Measurements from ENCODE around the gene GEMIN2. TPM values are rescaled to one million over a fixed set of nuclear protein-coding genes. Genes with fewer than 3 reads are reported as not detected.
"Not testable (repeated sequence)": the region's sequence is repeated elsewhere in the genome, so short reads cannot be mapped to it uniquely, and the experiment has no call there.

Gene GEMIN2
- total RNA-seq, 2 donors from 2014 or later: 25.5 to 27.2 TPM

DNA sequence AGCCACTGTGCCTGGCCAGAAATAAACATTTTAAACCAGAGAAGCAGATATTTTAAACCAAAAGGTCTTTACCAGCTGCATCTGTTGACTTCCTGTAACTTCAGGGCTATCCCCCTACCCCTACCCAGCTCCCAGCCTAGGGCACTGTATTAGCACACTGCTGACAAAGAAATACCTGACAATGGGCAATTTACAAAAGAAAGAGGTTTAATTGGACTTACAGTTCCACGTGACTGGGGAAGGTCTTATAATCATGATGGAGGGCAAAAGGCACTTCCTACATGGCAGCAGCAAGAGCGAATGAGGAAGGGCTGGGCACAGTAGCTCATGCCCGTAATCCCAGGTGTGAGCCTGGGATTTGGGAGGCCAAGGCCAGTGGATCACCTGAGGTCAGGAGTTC, 26.0 kb downstream of the GEMIN2 start:
- no peak for DNase-seq
- no peak overlapping the region for H3K27ac Mint-ChIP-seq
- H3K9me3 Mint-ChIP-seq: peaks cover 0 to 3% of the 10 kb centered on the region in 2 donors
- peaks cover 7 to 21% of the 10 kb centered on the region in 2 donors for H3K36me3 Mint-ChIP-seq (ENCODE audit: insufficient read depth in 2 of 2)
- no peaks in the 10 kb centered on the region for H3K27me3 Mint-ChIP-seq (ENCODE audit: low read depth)
- no peak for ATAC-seq (replicated peaks in 1 of 2)
- H3K4me1 Mint-ChIP-seq (ENCODE audit: low read depth): no peaks in the 10 kb centered on the region
- no peak overlapping the region for H3K4me3 Mint-ChIP-seq

DNA sequence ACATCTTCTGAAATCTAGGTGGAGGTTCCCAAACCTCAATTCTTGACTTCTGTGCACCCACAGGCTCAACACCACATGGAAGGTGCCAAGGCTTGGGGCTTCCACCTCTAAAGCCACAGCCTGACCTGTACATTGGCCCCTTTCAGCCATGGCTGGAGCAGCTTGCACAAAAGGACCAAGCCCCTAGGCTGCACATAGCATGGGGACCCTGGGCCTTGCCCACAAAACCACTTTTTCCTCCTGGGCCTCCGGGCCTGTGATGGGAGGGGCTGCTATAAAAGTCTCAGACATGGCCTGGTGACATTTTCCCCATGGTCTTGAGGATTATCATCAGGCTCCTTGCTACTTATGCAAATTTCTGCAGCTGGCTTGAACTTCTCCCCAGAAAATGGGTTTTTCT, 27.5 kb downstream of the GEMIN2 start:
- H3K4me1 Mint-ChIP-seq (ENCODE audit: low read depth); ATAC-seq (replicated peaks in 1 of 2); H3K9me3 Mint-ChIP-seq; DNase-seq; H3K27me3 Mint-ChIP-seq (ENCODE audit: low read depth); H3K4me3 Mint-ChIP-seq; H3K27ac Mint-ChIP-seq: not testable (repeated sequence)
- H3K36me3 Mint-ChIP-seq (ENCODE audit: insufficient read depth in 2 of 2): peaks cover 9 to 21% of the 10 kb centered on the region in 2 donors

DNA sequence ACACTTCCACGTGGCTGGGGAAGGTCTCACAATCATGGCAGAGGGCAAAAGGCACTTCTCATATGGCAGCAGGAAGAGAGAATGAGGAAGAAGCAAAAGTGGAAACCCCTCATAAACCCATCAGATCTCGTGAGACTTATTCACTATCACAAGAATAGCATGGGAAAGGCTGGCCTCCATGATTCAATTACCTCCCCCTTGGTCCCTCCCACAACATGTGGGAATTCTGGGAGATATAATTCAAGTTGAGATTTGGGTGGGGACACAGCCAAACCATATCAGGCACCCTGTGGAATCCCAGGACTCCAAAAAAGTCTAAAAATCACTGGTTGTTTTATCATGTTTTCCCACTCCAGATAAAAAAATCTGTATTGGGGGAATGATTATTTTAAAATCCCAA, 29.1 kb downstream of the GEMIN2 start:
- not testable (repeated sequence) for H3K9me3 Mint-ChIP-seq; DNase-seq; H3K27me3 Mint-ChIP-seq (ENCODE audit: low read depth); H3K27ac Mint-ChIP-seq; H3K4me3 Mint-ChIP-seq; H3K4me1 Mint-ChIP-seq (ENCODE audit: low read depth); ATAC-seq (replicated peaks in 1 of 2)
- H3K36me3 Mint-ChIP-seq (ENCODE audit: insufficient read depth in 2 of 2): peaks cover 9 to 21% of the 10 kb centered on the region in 2 donors

DNA sequence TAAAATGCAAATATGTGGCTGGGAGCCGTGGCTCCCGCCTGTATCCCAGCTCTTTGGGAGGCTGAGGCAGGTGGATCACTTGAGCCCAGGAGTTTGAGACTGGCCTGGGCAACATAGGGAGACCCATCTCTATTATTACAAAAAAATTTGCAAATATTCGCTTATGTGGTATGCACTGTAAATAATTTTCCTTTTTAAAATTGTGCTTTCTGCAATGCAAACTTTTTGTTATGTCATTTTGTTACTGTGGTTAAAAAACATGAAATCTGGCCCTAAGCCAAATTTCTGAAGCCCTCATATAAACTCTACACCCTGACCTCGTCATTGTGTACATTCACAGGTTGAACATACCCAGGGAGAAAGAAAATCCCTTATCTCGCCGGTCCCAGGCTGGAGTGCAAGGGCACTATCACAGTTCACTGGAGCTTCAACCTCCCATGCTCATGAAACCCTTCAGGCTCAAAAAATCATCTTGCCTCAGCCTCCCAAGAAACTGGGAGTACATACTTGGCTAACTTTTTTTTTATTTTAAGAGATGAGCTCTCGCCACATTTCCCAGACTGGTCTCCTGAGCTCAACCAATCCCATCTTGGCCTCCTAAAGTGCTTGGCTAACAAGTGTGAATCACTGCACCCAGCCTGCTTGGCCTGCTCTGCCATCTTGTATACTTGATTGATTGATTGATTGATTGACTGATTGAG, 31.3 kb downstream of the GEMIN2 start:
- Mint-ChIP-seq H3K9me3 (peaks cover 0 to 3% of the 10 kb centered on the region in 2 donors), H3K4me3 (no peak overlapping the region), H3K27me3 (ENCODE audit: low read depth) (no peaks in the 10 kb centered on the region), H3K4me1 (ENCODE audit: low read depth) (no peaks in the 10 kb centered on the region), H3K27ac (no peak overlapping the region), H3K36me3 (ENCODE audit: insufficient read depth in 2 of 2) (peaks cover 7 to 20% of the 10 kb centered on the region in 2 donors)
- ATAC-seq (replicated peaks in 1 of 2) (no peak), DNase-seq (no peak)

DNA sequence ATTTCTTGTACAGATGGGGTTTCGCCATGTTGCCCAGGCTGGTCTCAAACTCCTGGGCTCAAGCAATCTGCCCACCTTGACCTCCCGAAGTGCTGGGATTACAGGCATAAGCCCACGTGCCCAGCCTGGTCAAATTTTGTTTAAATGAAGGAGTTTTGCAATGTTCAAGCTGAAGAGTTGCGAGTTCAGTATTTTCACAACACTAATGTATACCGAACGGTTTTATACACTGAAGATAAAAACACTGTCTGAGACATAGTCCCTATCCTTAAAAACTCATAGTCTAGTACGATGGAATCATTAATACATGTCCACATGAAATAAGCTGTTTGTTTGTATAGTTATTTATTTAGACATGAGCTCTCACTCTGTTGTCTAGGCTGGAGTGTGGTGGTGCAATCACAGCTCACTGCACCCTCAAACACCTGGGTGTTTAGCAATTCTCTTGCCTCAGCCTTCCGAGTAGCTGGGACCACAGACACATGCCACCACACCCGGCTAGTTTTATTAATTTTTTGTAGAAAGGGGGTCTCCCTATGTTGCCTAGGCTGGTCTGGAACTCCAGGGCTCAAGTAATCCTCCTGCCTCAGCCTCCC, 40.6 kb downstream of the GEMIN2 start:
- Mint-ChIP-seq H3K27ac (no peak overlapping the region), H3K4me1 (ENCODE audit: low read depth) (peaks cover 4% of the 10 kb centered on the region), H3K9me3 (no peaks in the 10 kb centered on the region), H3K36me3 (ENCODE audit: insufficient read depth in 2 of 2) (peaks cover 0 to 13% of the 10 kb centered on the region in 2 donors), H3K4me3 (no peak overlapping the region), H3K27me3 (ENCODE audit: low read depth) (no peaks in the 10 kb centered on the region)
- no peak for DNase-seq
- ATAC-seq (replicated peaks in 1 of 2): no peak

DNA sequence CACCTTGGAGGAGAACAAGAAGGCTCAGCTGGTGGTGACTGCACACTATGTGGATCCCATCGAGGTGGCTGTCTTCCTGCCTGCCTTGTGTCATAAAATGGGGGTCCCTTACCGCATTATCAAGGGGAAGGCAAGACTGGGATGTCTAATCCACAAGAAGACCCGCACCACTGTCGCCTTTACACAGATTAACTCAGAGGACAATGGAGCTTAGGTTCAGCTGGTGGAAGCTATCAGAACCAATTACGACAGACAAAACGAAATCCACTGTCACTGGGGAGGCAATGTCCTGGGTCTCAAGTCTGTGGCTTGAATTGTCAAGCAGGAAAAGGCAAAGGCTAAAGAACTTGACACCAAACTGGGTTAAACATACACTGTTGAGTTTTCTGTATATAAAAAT, 43.4 kb downstream of the GEMIN2 start:
- H3K27me3 Mint-ChIP-seq (ENCODE audit: low read depth): no peaks in the 10 kb centered on the region
- DNase-seq: no peak
- peaks cover 2 to 14% of the 10 kb centered on the region in 2 donors for H3K36me3 Mint-ChIP-seq (ENCODE audit: insufficient read depth in 2 of 2)
- H3K27ac Mint-ChIP-seq: no peak overlapping the region
- no peak overlapping the region for H3K4me3 Mint-ChIP-seq
- no peaks in the 10 kb centered on the region for H3K9me3 Mint-ChIP-seq
- no peak for ATAC-seq (replicated peaks in 1 of 2)
- H3K4me1 Mint-ChIP-seq (ENCODE audit: low read depth): peaks cover 15% of the 10 kb centered on the region

DNA sequence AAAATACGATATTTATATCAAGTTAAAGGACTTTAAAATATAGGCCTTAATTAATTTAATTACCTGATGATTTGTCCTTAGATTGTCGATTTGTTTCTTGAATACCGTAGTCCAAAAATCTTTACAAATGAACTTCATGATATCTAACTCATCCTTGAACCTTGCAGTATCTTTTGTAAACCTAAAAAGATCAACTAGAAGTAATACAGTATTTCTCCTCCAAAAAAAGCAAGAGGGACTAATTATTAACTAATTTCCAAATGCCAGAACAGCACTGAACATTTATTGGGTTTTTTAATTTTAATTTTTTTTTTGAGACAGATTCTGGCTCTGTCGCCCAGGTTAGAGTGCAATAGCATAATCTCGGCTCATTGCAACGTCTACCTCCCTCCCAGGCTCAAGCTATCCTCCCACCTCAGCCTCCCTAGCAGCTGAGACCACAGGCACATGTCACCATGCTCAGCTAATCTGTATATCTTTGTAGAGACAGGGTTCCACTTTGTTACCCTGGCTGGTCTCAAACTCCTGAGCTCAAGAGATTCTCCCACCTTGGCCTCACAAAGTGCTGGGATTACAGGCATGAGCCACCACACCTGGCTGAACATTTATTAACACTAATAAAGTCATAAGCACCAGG, 44.2 kb downstream of the GEMIN2 start:
- Mint-ChIP-seq H3K27ac (no peak overlapping the region), H3K27me3 (ENCODE audit: low read depth) (no peaks in the 10 kb centered on the region), H3K9me3 (no peaks in the 10 kb centered on the region), H3K36me3 (ENCODE audit: insufficient read depth in 2 of 2) (peaks cover 3 to 19% of the 10 kb centered on the region in 2 donors), H3K4me3 (no peak overlapping the region), H3K4me1 (ENCODE audit: low read depth) (peaks cover 20% of the 10 kb centered on the region)
- ATAC-seq (replicated peaks in 1 of 2): no peak
- no peak for DNase-seq

DNA sequence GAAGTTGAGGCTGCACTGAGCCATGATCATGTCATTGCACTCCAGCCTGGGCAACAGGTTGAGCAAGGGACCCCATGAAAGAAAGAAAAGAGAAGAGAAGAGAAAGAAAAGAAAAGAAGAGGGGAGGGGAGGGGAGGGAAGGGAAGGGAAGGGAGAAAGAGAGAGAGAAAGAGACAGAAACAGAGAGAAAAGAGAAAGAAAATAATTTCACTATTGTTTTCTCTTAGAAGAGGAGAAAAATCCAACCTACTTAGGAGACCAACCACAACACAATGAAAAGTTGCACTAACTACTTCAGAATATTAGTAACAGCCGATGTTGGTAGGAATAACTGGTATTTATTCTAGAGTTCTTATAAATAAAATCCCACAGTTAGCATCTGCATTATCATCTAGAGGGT, 46.4 kb downstream of the GEMIN2 start:
- Mint-ChIP-seq H3K27ac (no peak overlapping the region), H3K27me3 (ENCODE audit: low read depth) (no peaks in the 10 kb centered on the region), H3K9me3 (no peaks in the 10 kb centered on the region), H3K36me3 (ENCODE audit: insufficient read depth in 2 of 2) (peaks cover 3 to 15% of the 10 kb centered on the region in 2 donors), H3K4me3 (no peak overlapping the region), H3K4me1 (ENCODE audit: low read depth) (peaks cover 36% of the 10 kb centered on the region)
- no peak for DNase-seq
- ATAC-seq (replicated peaks in 1 of 2): no peak

DNA sequence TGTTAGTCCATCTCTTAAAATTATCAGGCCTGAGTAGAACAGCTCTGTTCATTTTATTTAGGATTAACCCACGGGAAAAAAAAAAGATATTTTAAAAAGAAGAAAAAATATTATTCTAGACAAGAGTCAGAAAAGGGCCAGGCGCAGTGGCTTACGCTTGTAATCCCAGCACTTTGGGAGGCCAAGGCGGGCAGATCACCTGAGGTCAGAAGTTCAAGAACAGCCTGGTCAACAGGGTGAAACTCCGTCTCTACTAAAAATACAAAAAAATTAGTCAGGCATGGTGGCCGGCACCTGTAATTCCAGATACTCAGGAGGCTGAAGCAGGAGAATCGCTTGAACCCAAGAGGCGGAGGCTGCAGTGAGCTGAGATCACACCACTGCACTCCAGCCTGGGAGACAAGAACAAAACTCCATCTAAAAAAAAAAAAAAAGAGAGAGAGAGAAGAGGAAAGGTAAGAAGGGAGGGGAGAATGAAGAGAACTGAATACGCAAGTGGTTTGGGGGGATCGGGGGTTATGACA, 53.7 kb downstream of the GEMIN2 start:
- H3K27ac Mint-ChIP-seq; DNase-seq; H3K27me3 Mint-ChIP-seq (ENCODE audit: low read depth); H3K36me3 Mint-ChIP-seq (ENCODE audit: insufficient read depth in 2 of 2); H3K9me3 Mint-ChIP-seq; ATAC-seq (replicated peaks in 1 of 2): not testable (repeated sequence)
- H3K4me3 Mint-ChIP-seq: peak overlapping the region; percentile 92 to 94
- H3K4me1 Mint-ChIP-seq (ENCODE audit: low read depth): peaks cover 50% of the 10 kb centered on the region

DNA sequence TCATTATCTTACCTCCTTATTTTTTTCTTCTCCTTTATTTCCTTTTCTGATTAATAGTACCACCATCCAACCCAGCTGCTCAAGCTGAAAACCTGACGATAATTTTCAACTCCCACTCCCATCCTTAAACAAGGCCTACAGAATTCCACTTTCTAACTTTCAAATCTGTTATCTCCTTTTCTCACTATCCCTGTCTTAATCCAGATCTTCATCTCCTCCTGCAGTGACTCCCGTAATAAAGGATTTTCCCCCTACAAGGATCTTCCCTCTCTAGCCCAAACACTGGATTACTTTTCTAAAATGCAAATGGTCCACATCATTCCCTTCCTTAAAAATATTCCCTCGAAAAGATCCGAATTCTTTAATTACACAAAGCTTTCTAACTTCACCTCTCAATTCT, 54.5 kb downstream of the GEMIN2 start:
- Mint-ChIP-seq H3K9me3 (no peaks in the 10 kb centered on the region), H3K27ac (peak overlapping the region; percentile 72), H3K27me3 (ENCODE audit: low read depth) (no peaks in the 10 kb centered on the region), H3K4me1 (ENCODE audit: low read depth) (peaks cover 46% of the 10 kb centered on the region), H3K36me3 (ENCODE audit: insufficient read depth in 2 of 2) (peaks cover 3 to 4% of the 10 kb centered on the region in 2 donors), H3K4me3 (peak overlapping the region; percentile 92 to 94)
- DNase-seq (no peak), ATAC-seq (replicated peaks in 1 of 2) (no peak)

DNA sequence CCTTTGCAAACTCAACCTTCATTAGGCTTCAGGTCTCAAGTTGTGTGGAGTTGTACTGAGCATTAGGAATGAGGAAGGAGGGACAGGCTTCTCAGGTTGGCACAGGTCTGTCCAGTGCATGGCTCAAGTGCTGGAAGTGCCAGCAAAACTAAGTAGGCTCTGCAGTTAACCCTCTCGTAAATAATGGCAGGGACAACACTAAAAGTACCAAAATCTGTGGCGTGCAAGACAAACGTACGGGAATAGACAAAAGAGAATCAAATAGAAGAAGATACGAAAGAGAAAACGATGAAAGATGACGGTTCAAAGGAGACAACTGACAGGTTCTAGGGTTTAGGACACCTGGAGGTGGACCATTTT, 55.4 kb downstream of the GEMIN2 start:
- Mint-ChIP-seq H3K27me3 (ENCODE audit: low read depth) (no peaks in the 10 kb centered on the region), H3K27ac (peak overlapping the region; percentile 92), H3K9me3 (no peaks in the 10 kb centered on the region), H3K36me3 (ENCODE audit: insufficient read depth in 2 of 2) (peaks cover 3% of the 10 kb centered on the region in 2 donors), H3K4me1 (ENCODE audit: low read depth) (peaks cover 45% of the 10 kb centered on the region), H3K4me3 (peak overlapping the region; percentile 92 to 94)
- DNase-seq (no peak), ATAC-seq (replicated peaks in 1 of 2) (no peak)

DNA sequence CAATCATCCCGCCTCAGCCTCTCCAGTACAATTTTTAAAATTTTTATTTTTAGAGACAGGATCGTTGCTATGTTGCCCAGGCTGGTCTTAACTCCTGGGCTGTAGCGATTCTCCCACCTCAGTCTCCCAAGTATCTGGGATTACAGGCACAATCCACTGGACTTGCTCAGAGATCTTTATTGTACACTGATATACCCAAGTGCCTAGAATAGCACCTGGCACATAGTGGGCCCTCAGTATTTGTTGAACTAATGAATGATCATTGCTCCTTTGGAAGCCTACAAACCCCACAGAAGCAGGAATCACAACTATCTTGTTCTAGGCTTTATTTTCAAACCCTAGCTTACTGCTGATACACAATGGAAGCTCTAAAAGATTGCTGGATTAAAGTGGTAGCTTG, 59.1 kb downstream of the GEMIN2 start:
- H3K27me3 Mint-ChIP-seq (ENCODE audit: low read depth): no peaks in the 10 kb centered on the region
- peak overlapping the region; percentile 44 for H3K27ac Mint-ChIP-seq
- no peak for ATAC-seq (replicated peaks in 1 of 2)
- H3K4me1 Mint-ChIP-seq (ENCODE audit: low read depth): peaks cover 27% of the 10 kb centered on the region
- peak overlapping the region; percentile 5 to 61 for H3K4me3 Mint-ChIP-seq
- peaks cover 13 to 28% of the 10 kb centered on the region in 2 donors for H3K36me3 Mint-ChIP-seq (ENCODE audit: insufficient read depth in 2 of 2)
- no peaks in the 10 kb centered on the region for H3K9me3 Mint-ChIP-seq
- no peak for DNase-seq
